Chondrocyte (in vitro differentiated cells): ENCODE results near the gene JARID2. TPM values are rescaled to one million over a fixed set of nuclear protein-coding genes. Genes with fewer than 3 reads are reported as not detected.

Source experiments
- DNase-seq: peaks from one replicate; pipeline ENCODE4 v3.0.0; 2021; ENCODE audit warnings: mixed read lengths, low spot score
- H3K27ac Mint-ChIP-seq: one replicate; pipeline ENCODE4 v1.8.0; 2021; ENCODE audit warnings: mild to moderate bottlenecking, moderate library complexity, mixed read lengths; ENCODE audit not compliant: unreplicated experiment
- H3K27me3 Mint-ChIP-seq: 2 replicates; pipeline ENCODE4 v1.8.0; 2021; ENCODE audit warnings: low read depth, mixed read lengths
- H3K36me3 Mint-ChIP-seq: 2 replicates; pipeline ENCODE4 v1.8.0; 2021; ENCODE audit warnings: low read depth, mixed read lengths
- H3K4me1 Mint-ChIP-seq: 2 replicates; pipeline ENCODE4 v1.8.0; 2021; ENCODE audit warnings: low read depth, mild to moderate bottlenecking, mixed read lengths
- H3K4me3 Mint-ChIP-seq: one replicate; pipeline ENCODE4 v1.8.0; 2021; ENCODE audit warnings: mild to moderate bottlenecking, moderate library complexity, mixed read lengths; ENCODE audit not compliant: unreplicated experiment
- H3K9me3 Mint-ChIP-seq: 2 replicates; pipeline ENCODE4 v1.8.0; 2021; ENCODE audit warnings: low read depth, mixed read lengths
- CTCF ChIP-seq: fragments of 200-600 bp; sonication (generic); IDR thresholded peaks from 2 replicates; pipeline ENCODE4 v1.5.0; 2021; ENCODE audit warnings: antibody characterized with exemption, mild to moderate bottlenecking, moderate library complexity
- total RNA-seq: library from RNA; stranded (reverse); gene quantifications from 3 replicates; pipeline ENCODE4 v1.2.1, GENCODE V29; 2021

Gene JARID2
- total RNA-seq, 1 donor from 2014 or later: 9.9 TPM

DNA sequence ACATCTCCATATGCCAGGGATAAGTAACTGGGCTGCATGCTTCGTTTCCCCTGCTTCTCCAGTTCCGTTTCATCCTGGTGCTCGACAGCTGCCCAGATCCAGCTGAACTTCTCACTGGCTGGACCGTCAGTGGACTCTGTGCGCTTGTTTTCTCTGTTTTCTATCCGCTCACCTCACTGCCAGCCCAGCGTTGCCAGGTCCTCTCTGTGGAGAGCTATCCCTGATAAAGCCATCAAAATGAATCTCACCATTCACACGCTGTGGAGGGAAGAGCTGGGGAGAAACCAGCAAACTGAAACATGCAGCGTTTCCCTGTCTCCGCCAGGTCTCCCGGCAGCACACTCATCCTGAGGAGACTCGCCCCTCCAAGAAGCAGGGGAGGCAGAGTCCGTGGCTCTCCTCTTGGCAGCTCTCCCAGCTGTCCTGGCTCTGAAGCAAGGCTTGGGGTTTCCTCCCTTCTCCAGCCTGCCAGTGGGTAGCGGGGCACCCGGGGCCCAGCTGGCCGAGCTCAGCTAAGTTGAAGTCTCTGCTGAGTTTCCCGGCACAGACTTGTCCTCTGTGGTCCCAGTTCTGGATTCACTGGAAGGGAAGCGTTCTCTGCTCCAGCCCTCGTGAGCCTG lies 256.1 kb downstream of the JARID2 start:
- no peak for TF ChIP-seq CTCF
- no peaks in the 10 kb centered on the region for H3K27me3 Mint-ChIP-seq
- H3K9me3 Mint-ChIP-seq: no peaks in the 10 kb centered on the region
- no peak overlapping the region for H3K4me3 Mint-ChIP-seq
- peak overlapping the region; percentile 77 for H3K27ac Mint-ChIP-seq
- H3K36me3 Mint-ChIP-seq: peaks cover 10% of the 10 kb centered on the region
- H3K4me1 Mint-ChIP-seq: peaks cover 42% of the 10 kb centered on the region
- DNase-seq: peak; percentile 92

DNA sequence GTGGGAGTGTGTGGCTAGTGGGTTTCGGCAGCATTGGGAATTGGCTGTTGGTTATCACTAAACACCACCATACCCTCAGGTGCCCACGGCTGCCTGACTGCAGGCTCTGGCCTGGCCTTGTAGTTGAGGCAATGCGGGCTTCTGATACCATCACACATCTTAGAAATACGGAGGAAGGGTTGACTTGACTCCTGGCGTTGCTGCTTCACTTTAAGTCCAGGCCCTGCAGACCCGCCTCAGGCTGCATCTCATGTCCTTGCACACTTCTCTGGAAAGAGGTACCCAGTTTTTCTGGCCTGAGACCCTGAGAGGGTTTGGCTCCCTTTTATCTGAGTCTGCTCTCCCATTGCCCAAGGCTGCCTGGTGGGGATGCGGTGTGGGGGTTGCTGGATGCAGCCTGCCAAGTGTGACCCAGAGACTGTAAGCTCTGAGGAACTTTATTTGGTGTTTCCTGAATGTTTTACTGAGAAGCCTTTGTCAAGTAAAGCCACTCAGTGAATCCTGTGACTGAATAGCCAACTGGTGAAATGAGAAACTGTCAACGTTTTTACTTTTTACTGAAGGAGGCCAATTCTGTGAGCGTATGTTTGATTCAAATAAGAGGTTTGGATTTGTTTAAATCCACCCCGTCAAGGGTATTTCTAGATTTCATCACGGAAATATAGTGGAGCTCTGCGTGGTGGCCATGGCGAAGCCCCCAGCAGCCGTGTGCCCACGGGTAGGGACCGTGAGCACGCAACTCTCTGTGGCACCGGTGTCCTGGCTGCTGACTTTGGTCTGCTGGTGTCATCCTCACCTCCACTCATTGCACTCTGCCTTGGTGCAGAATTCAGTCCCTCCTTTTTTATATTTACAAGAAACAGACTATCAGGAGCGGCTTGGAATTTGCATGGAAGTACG lies 256.8 kb downstream of the JARID2 start:
- Mint-ChIP-seq H3K4me1 (peaks cover 42% of the 10 kb centered on the region), H3K36me3 (peaks cover 14% of the 10 kb centered on the region), H3K27me3 (no peaks in the 10 kb centered on the region), H3K4me3 (no peak overlapping the region), H3K27ac (peak overlapping the region; percentile 77), H3K9me3 (no peaks in the 10 kb centered on the region)
- TF ChIP-seq CTCF: no peak
- no peak for DNase-seq

DNA sequence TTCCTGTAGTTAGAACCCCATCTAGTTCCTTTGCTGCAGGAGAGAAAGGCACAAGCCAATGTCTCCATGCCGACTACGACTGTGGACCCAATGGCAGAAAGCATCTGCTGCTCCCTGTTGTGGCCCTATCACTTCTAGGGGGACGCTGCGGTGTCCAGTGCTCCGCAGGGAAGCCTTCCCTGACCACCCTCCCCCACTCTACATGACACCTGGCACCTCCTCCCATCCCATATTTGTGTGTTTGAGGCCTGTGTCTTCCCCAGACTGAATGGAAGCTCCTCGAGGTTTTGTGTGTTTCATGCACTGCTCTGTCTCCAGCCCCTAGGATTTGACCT lies 257.4 kb downstream of the JARID2 start:
- Mint-ChIP-seq H3K36me3 (peaks cover 13% of the 10 kb centered on the region), H3K27me3 (no peaks in the 10 kb centered on the region), H3K4me1 (peaks cover 42% of the 10 kb centered on the region), H3K27ac (no peak overlapping the region), H3K4me3 (no peak overlapping the region), H3K9me3 (no peaks in the 10 kb centered on the region)
- no peak for TF ChIP-seq CTCF
- DNase-seq: no peak

GRCh38 chr6:15504040-15504495 lies 258.2 kb downstream of the JARID2 start:
- peak overlapping the region; percentile 92 for H3K27ac Mint-ChIP-seq
- peak overlapping the region; percentile 26 for H3K4me3 Mint-ChIP-seq
- no peaks in the 10 kb centered on the region for H3K27me3 Mint-ChIP-seq
- DNase-seq: no peak
- no peak for TF ChIP-seq CTCF
- no peaks in the 10 kb centered on the region for H3K9me3 Mint-ChIP-seq
- peaks cover 42% of the 10 kb centered on the region for H3K4me1 Mint-ChIP-seq
- H3K36me3 Mint-ChIP-seq: peaks cover 19% of the 10 kb centered on the region

DNA sequence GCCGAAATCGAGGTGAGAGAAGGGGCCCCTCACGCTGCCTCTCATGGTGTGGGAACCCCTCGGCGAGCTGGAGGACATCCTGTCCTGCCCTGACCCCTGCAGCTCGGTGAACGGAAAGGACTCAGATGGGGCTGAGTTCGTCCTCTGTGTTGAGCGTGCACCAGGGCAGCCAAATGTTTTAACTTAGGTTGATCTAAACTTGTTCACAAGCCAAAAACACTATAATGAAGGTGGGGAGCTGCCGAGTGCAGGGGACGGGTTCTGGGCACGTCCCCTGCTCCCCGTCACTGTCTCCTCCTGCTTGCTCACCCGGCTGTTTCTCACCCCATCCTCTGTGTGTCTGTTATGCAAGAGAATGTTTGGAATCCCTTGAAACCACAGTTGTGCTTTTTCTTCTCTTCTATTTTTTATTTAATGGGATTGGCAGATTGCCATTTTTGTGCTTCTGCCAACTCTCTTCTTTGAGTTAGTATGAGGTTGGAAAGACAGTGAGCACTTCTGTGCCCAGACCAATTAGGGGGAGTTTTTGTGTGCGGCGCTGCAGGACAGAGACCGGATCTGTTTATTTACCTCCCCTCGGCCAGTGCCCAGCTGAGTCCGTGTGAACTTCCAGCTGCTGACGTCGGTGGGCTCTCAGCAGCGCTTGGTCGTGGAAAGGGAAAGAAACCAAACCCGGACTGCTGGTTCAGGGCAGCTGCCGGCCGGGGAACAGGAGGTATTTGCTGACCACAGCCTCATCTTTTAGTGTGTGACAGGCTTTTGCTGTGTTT lies 258.9 kb downstream of the JARID2 start:
- peak; percentile 51 for TF ChIP-seq CTCF
- Mint-ChIP-seq H3K36me3 (peaks cover 19% of the 10 kb centered on the region), H3K27me3 (no peaks in the 10 kb centered on the region), H3K4me3 (peak overlapping the region; percentile 64), H3K4me1 (peaks cover 42% of the 10 kb centered on the region), H3K27ac (peak overlapping the region; percentile 92), H3K9me3 (no peaks in the 10 kb centered on the region)
- DNase-seq: peak; percentile 92
